ENCODE data around the gene PHKA2. TPM values are rescaled to one million over a fixed set of nuclear protein-coding genes. Genes with fewer than 3 reads are reported as not detected.

PHKA2 gene
- total RNA-seq, 4 donors from 2014 or later: 17.4 to 30.0 (median 20.2) TPM

GRCh38 chrX:18973527-18974192, 10.3 kb downstream of the PHKA2 start:
- Histone ChIP-seq H3K27ac (no peak overlapping the region), H3K4me3 (replicated peaks in 1 of 3) (no peak overlapping the region), H3K27me3 (no peaks in the 10 kb centered on the region), H3K36me3 (no peaks in the 10 kb centered on the region), H3K9me3 (no peaks in the 10 kb centered on the region), H3K4me1 (no peaks in the 10 kb centered on the region)
- peak; percentile 36 to 41 for DNase-seq
- TF ChIP-seq, protein P1, sequence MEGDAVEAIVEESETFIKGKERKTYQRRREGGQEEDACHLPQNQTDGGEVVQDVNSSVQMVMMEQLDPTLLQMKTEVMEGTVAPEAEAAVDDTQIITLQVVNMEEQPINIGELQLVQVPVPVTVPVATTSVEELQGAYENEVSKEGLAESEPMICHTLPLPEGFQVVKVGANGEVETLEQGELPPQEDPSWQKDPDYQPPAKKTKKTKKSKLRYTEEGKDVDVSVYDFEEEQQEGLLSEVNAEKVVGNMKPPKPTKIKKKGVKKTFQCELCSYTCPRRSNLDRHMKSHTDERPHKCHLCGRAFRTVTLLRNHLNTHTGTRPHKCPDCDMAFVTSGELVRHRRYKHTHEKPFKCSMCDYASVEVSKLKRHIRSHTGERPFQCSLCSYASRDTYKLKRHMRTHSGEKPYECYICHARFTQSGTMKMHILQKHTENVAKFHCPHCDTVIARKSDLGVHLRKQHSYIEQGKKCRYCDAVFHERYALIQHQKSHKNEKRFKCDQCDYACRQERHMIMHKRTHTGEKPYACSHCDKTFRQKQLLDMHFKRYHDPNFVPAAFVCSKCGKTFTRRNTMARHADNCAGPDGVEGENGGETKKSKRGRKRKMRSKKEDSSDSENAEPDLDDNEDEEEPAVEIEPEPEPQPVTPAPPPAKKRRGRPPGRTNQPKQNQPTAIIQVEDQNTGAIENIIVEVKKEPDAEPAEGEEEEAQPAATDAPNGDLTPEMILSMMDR (IDR thresholded peaks at IDR 0.05): no peak
- no peak for TF ChIP-seq POLR2A (IDR thresholded peaks at IDR 0.05)
- 55% methylated on average over 7 of the region's 7 CpGs for WGBS, 2 donors
- intact Hi-C loops (cut with DNase I): no loop called here

GRCh38 chrX:18971506-18971905, 12.4 kb downstream of the PHKA2 start:
- DNase-seq: no peak
- TF ChIP-seq, protein P1 (IDR thresholded peaks at IDR 0.05): no peak
- TF ChIP-seq POLR2A (IDR thresholded peaks at IDR 0.05): no peak
- 61 to 81% methylated on average over 2 of the region's 2 CpGs for WGBS, 2 donors
- Histone ChIP-seq H3K27ac (no peak overlapping the region), H3K36me3 (no peaks in the 10 kb centered on the region), H3K9me3 (no peaks in the 10 kb centered on the region), H3K4me3 (replicated peaks in 1 of 3) (no peak overlapping the region), H3K4me1 (no peaks in the 10 kb centered on the region), H3K27me3 (no peaks in the 10 kb centered on the region)
- intact Hi-C loops (cut with DNase I): no loop called here

GRCh38 chrX:18970465-18970864, 13.4 kb downstream of the PHKA2 start:
- TF ChIP-seq, protein P1 (IDR thresholded peaks at IDR 0.05): no peak
- TF ChIP-seq POLR2A (IDR thresholded peaks at IDR 0.05): no peak
- H3K27me3 ChIP-seq: no peaks in the 10 kb centered on the region
- intact Hi-C loops (cut with DNase I): no loop called here

DNA sequence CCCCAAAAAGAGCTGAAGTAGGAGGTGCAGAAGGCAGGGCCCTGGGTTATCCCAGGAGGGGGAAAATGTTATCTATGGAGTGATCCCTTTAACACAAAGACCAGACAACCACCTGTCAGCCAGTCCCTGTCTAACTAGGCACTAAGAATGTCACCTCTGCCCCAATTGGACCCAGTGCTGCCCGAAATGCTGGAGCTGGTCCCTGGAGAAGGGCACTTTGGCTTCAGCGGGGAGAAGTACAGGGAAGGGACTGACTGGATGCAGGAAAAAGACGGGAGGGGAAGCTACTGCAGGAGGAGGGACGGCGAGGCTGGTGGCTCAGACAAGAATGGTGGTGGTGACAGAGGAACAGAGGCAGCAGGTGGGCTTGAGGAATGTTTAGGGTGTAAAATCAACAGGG, 17.3 kb downstream of the PHKA2 start:
- WGBS, 2 donors: 89 to 92% methylated on average over 5 of the region's 5 CpGs
- H3K27me3 ChIP-seq: no peaks in the 10 kb centered on the region
- no peak for TF ChIP-seq POLR2A (IDR thresholded peaks at IDR 0.05)
- TF ChIP-seq, protein P1 (IDR thresholded peaks at IDR 0.05): no peak

More at GRCh38 chrX:18970465-18970864, 13.4 kb downstream of the PHKA2 start:
- Histone ChIP-seq H3K4me1 (no peaks in the 10 kb centered on the region), H3K27ac (no peak overlapping the region), H3K4me3 (replicated peaks in 1 of 3) (no peak overlapping the region), H3K9me3 (no peaks in the 10 kb centered on the region), H3K36me3 (no peaks in the 10 kb centered on the region)
- DNase-seq: no peak

GRCh38 chrX:18964901-18965300, 19.0 kb downstream of the PHKA2 start:
- DNase-seq: no peak
- 71 to 73% methylated on average over 9 of the region's 9 CpGs for WGBS, 2 donors
- TF ChIP-seq POLR2A (IDR thresholded peaks at IDR 0.05): no peak
- TF ChIP-seq, protein P1 (IDR thresholded peaks at IDR 0.05): no peak
- Histone ChIP-seq H3K27ac (no peak overlapping the region), H3K4me1 (no peaks in the 10 kb centered on the region), H3K9me3 (no peaks in the 10 kb centered on the region), H3K36me3 (no peaks in the 10 kb centered on the region), H3K4me3 (replicated peaks in 1 of 3) (no peak overlapping the region), H3K27me3 (no peaks in the 10 kb centered on the region)
- intact Hi-C loops (cut with DNase I): no loop called here

More for the DNA sequence above, 17.3 kb downstream of the PHKA2 start:
- H3K9me3 ChIP-seq: no peaks in the 10 kb centered on the region
- H3K4me1 ChIP-seq: no peaks in the 10 kb centered on the region
- DNase-seq: no peak
- intact Hi-C loops (cut with DNase I): no loop called here
- no peak overlapping the region for H3K27ac ChIP-seq
- H3K36me3 ChIP-seq: no peaks in the 10 kb centered on the region
- H3K4me3 ChIP-seq (replicated peaks in 1 of 3): no peak overlapping the region
